ENCODE results near the gene CD151.

DNA sequence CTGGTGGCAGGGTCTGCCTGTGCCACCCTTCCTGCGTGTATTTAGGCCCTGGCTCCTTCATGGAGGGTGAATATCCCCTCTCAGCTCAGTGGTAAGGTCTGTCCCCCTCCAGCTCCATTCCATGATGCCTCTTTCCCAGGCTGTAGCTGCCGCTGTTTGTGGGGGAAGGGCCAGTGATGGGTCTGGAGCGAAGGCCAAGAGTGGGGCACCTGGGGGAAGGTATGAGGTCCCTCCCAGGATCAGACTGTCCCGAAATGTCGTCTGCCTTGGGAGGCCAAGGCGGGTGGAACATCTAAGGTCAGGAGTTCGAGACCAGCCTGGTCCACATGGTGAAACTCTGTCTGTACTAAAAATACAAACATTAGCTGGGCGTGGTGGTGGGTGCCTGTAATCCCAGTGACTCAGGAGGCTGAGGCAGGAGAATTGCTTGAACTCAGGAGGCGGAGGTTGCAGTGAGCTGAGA lies 1.1 kb downstream of the CD151 start:
- TF ChIP-seq YY1 (IDR thresholded peaks at IDR 0.05; ENCODE audit: insufficient read depth, insufficient read length) (no peak), SUZ12 (IDR thresholded peaks at IDR 0.05; ENCODE audit: extremely low read depth, insufficient read depth, insufficient read length) (no peak)

Data from NT2/D1 (cell line).